A549 (cell line): ENCODE data around the gene GSTM5. TPM values are rescaled to one million over a fixed set of nuclear protein-coding genes. Genes with fewer than 3 reads are reported as not detected.
"Not testable (repeated sequence)": the region's sequence is repeated elsewhere in the genome, so short reads cannot be mapped to it uniquely, and the experiment has no call there.

Experiments
- ATAC-seq, 2 experiments: fragments of 200-7000 bp in 1 of 2; fragments of >200 bp in 1 of 2; cut with Nextera tagmentation in 1 of 2; cut with Tn5 transposase in 1 of 2; 3 replicates each; pipeline versions ENCODE4 v1.8.0 to v1.9.1; 2018 to 2020; ENCODE audit warnings: mild to moderate bottlenecking in 1 of 2, moderate library complexity in 1 of 2
- CTCF ChIA-PET: fragments of 300-600 bp; sonication (Branson Sonifier 250); formaldehyde crosslinking; extraction: SDS; loops from one replicate; lab custom pipeline; 2021; ENCODE audit warnings: antibody characterized with exemption, inconsistent platforms; lab: Yijun Ruan, JAX
- POLR2A ChIA-PET: fragments of 350-600 bp; formaldehyde crosslinking; extraction: SDS; loops from one replicate; lab custom pipeline; 2021; ENCODE audit warnings: antibody characterized with exemption, inconsistent platforms; lab: Yijun Ruan, JAX
- DNase-seq, 2 experiments: peaks; one replicate each; pipeline versions ENCODE4 v3.0.0 to v3.0.0-alpha.2; 2011 to 2016; ENCODE audit warnings: low read depth in 1 of 2, low spot score in 1 of 2
- FAIRE-seq: peaks from 2 replicates; lab custom pipeline; 2011; peaks lifted over from hg19 to GRCh38; lab: Jason Lieb, UNC
- H3K27ac ChIP-seq, 2 experiments: fragments of >200 bp; sonication (Bioruptor Twin); formaldehyde crosslinking; 3 replicates each; pipeline ENCODE4 v1.5.1; 2016 to 2017
- H3K4me1 ChIP-seq: fragments of >200 bp; sonication (Bioruptor Twin); formaldehyde crosslinking; 3 replicates; pipeline ENCODE4 v1.6.1; 2016
- H3K4me2 ChIP-seq: fragments of >200 bp; sonication (Bioruptor Twin); formaldehyde crosslinking; 3 replicates; pipeline ENCODE4 v1.6.1; 2016
- H3K4me3 ChIP-seq: fragments of >200 bp; sonication (Bioruptor Twin); formaldehyde crosslinking; 3 replicates; pipeline ENCODE4 v1.5.1; 2016
- H3K9me3 ChIP-seq: fragments of >200 bp; sonication (Bioruptor Twin); formaldehyde crosslinking; 3 replicates; pipeline ENCODE4 v1.6.1; 2016
- ESRRA ChIP-seq: fragments of 150-350 bp; IDR thresholded peaks from 2 replicates; pipeline ENCODE4 v1.6.1; 2014; ENCODE audit warnings: mild to moderate bottlenecking, low read length, borderline replicate concordance
- FOSL2 ChIP-seq, 2 experiments: fragments of 450-650 bp in 1 of 2; fragments of >200 bp in 1 of 2; sonication (Bioruptor Twin) in 1 of 2; formaldehyde crosslinking; IDR thresholded peaks; 2 replicates each; pipeline versions ENCODE4 v1.5.0 to v1.6.1; 2016 to 2020; ENCODE audit warnings: mild to moderate bottlenecking in 1 of 2, moderate library complexity in 1 of 2
- HOXB5 ChIP-seq: fragments of 250-450 bp; sonication (Bioruptor Pico); IDR thresholded peaks from 2 replicates; pipeline ENCODE4 v1.5.0; 2020; ENCODE audit warnings: mild to moderate bottlenecking, moderate library complexity
- JUNB ChIP-seq: fragments of >200 bp; sonication (Bioruptor Twin); formaldehyde crosslinking; IDR thresholded peaks from 2 replicates; pipeline ENCODE4 v1.6.1; 2016
- KDM5A ChIP-seq: fragments of 200-600 bp; sonication (generic); IDR thresholded peaks from 2 replicates; pipeline ENCODE4 v1.6.1; 2016; ENCODE audit warnings: antibody characterized with exemption, mild to moderate bottlenecking
- PHF8 ChIP-seq: fragments of 200-600 bp; sonication (generic); IDR thresholded peaks from 2 replicates; pipeline ENCODE4 v1.6.1; 2016; ENCODE audit warnings: low read depth, mild to moderate bottlenecking, antibody characterized with exemption, moderate library complexity, borderline replicate concordance
- RAD21 ChIP-seq, 2 experiments: fragments of >200 bp in 1 of 2; sonication (Bioruptor Twin) in 1 of 2; formaldehyde crosslinking in 1 of 2; IDR thresholded peaks in 1 of 2; conservative IDR thresholded peaks in 1 of 2; 2 replicates in 1 of 2; 3 replicates in 1 of 2; pipeline ENCODE4 v1.6.1; 2012 to 2018; ENCODE audit warnings: inconsistent platforms in 1 of 2
- RCOR1 ChIP-seq: fragments of 150-350 bp; IDR thresholded peaks from 2 replicates; pipeline ENCODE4 v1.6.1; 2014; ENCODE audit warnings: antibody characterized with exemption, low read length, low read depth
- TFCP2L1 ChIP-seq: fragments of 250-450 bp; sonication (Bioruptor Pico); IDR thresholded peaks from 2 replicates; pipeline ENCODE4 v1.5.0; 2021; ENCODE audit warnings: mild to moderate bottlenecking
- WGBS: methylation state at CpG from one replicate; pipeline ENCODE4 v1.1.6; 2017; ENCODE audit errors: missing lambda C conversion rate; 5-methylcytosine and 5-hydroxymethylcytosine counted together
- polyA plus RNA-seq, 4 experiments: library from polyadenylated mRNA; depleted of rRNA in 3 of 4; stranded (reverse); fragments of >200 nt; fragmentation: RNase III in 1 of 4; extraction: RNeasy Plus Mini Kit Qiagen cat#74134 plus additional on column Dnase treatment in 1 of 4; gene quantifications; 2 replicates in 3 of 4; 3 replicates in 1 of 4; pipeline ENCODE4 v1.2.3, GENCODE V29; 2011 to 2017
- TF ChIP-seq, protein P1 (sequence below): IDR thresholded peaks from 2 replicates; pipeline ENCODE4 v1.6.1; 2012
- TF ChIP-seq, protein P2 (sequence below): IDR thresholded peaks from 2 replicates; pipeline ENCODE4 v1.6.1; 2012
- TF ChIP-seq, protein P3 (sequence below): fragments of 250-450 bp; sonication (Bioruptor Pico); IDR thresholded peaks from 2 replicates; pipeline ENCODE4 v1.5.0; 2020; ENCODE audit warnings: low read depth, mild to moderate bottlenecking, moderate library complexity
- TF ChIP-seq, protein P4 (sequence below): IDR thresholded peaks from 2 replicates; pipeline ENCODE4 v1.6.1; 2012; ENCODE audit warnings: low read depth, borderline replicate concordance

Gene GSTM5
- polyA plus RNA-seq, 2 of the 4 experiments (the other 2 are of a cell fraction): not detected

DNA sequence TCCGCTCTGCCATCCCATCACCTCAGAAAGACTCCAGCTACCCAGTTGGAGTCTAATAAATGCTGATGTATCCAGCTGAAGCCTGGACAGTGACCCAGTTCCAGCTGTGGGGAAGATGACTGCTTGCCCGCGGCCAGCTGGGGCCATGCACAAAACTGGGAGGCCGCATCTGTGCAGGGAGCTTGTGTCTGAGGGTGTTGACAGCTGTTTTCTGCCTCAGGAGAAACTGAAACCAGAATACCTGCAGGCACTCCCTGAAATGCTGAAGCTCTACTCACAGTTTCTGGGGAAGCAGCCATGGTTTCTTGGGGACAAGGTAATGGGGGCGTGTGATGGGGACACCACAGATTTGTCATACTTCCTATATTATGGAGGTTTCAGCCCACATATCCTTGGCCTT is 41.0 kb upstream of the GSTM5 start:
- H3K4me1 ChIP-seq: no peaks in the 10 kb centered on the region
- H3K27ac ChIP-seq: no peak overlapping the region
- H3K4me3 ChIP-seq: no peak overlapping the region
- FAIRE-seq (no peak), ATAC-seq (no peak), DNase-seq (no peak)
- no peaks in the 10 kb centered on the region for H3K9me3 ChIP-seq
- WGBS: 68% methylated on average over 4 of the region's 5 CpGs
- ChIA-PET POLR2A (no interaction called here), CTCF (interaction anchor here (1.5 kb wide), 1 partner anchor 313 kb away, joined by 4 read pairs; no protein-coding TSS in a partner anchor)
- TF ChIP-seq RCOR1: no peak
- no peak for TF ChIP-seq PHF8
- TF ChIP-seq, protein P1, sequence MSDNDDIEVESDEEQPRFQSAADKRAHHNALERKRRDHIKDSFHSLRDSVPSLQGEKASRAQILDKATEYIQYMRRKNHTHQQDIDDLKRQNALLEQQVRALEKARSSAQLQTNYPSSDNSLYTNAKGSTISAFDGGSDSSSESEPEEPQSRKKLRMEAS: no peak
- no peak for TF ChIP-seq FOSL2 (IDR thresholded peaks at IDR 0.05)
- no peak for TF ChIP-seq FOSL2 (CRISPR knock-in tag; IDR thresholded peaks at IDR 0.05)
- TF ChIP-seq, protein P2, sequence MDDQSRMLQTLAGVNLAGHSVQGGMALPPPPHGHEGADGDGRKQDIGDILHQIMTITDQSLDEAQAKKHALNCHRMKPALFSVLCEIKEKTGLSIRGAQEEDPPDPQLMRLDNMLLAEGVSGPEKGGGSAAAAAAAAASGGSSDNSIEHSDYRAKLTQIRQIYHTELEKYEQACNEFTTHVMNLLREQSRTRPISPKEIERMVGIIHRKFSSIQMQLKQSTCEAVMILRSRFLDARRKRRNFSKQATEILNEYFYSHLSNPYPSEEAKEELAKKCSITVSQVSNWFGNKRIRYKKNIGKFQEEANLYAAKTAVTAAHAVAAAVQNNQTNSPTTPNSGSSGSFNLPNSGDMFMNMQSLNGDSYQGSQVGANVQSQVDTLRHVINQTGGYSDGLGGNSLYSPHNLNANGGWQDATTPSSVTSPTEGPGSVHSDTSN: no peak
- no peak for TF ChIP-seq RAD21 (conservative IDR thresholded peaks at IDR 0.05 in 1 of 2, IDR thresholded peaks at IDR 0.05 in 1 of 2)
- no peak for TF ChIP-seq TFCP2L1 (CRISPR knock-in tag)
- TF ChIP-seq KDM5A: no peak
- TF ChIP-seq, protein P3, sequence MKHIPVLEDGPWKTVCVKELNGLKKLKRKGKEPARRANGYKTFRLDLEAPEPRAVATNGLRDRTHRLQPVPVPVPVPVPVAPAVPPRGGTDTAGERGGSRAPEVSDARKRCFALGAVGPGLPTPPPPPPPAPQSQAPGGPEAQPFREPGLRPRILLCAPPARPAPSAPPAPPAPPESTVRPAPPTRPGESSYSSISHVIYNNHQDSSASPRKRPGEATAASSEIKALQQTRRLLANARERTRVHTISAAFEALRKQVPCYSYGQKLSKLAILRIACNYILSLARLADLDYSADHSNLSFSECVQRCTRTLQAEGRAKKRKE (CRISPR knock-in tag): no peak
- TF ChIP-seq, protein P4, sequence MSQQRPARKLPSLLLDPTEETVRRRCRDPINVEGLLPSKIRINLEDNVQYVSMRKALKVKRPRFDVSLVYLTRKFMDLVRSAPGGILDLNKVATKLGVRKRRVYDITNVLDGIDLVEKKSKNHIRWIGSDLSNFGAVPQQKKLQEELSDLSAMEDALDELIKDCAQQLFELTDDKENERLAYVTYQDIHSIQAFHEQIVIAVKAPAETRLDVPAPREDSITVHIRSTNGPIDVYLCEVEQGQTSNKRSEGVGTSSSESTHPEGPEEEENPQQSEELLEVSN: no peak
- no peak overlapping the region for H3K4me2 ChIP-seq

DNA sequence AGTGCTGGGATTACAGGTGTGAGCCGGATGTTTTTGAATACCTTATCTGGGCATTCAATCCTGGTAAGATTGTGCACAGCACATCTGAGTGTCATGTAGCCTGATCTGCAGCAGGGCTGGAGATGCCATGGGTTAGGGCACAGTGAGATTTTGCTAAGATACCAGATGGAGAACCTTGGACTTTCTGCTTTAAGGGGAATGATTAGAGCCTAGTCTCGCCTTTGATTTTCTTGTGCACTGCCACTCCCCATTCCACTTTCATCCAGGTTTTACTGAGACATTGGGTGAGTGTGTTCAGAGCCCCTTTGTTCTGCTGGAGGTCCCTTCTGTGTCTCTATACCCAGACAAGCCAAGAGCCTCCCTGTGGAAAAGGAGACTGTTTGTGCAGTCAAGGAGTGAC is 38.2 kb upstream of the GSTM5 start:
- POLR2A ChIA-PET, H3K4me3 ChIP-seq, H3K9me3 ChIP-seq, FAIRE-seq, H3K4me2 ChIP-seq, ATAC-seq, CTCF ChIA-PET, H3K4me1 ChIP-seq, H3K27ac ChIP-seq, DNase-seq: not testable (repeated sequence)
- WGBS: 89% methylated on average over 2 of the region's 2 CpGs

DNA sequence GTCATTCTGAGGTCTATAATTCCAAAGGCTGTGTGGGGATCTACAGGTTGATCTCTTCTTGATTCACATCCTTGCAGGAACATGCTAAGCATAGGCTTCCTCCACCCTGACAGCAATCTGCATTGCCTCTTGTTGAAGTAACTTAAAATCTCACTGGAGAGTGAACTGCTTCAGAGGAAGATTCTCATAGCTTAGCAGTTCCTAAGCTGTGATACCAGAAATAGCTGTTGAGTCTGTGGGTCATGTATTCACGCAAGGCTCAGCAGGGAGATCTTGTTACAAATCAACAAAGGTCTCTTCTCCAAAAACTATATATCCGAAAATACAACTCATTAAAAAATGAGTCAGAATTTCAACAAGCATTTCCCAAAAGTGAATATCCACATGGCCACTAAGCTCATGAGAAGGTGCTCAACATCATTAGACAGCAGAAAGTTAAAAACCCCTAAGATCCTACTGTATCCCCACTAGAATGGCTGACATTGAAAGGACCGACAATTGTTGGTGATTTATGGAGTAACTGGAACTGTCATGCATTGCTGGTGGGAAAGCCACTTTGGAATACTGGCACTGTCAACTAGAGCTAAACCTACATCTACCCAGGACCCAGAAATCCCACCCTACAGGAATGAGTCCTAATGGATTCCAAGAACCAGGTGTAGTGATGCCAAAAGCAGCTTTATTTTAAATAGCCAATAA is 35.2 kb upstream of the GSTM5 start:
- H3K4me3 ChIP-seq, H3K4me1 ChIP-seq, H3K4me2 ChIP-seq, ATAC-seq, DNase-seq, FAIRE-seq, POLR2A ChIA-PET, CTCF ChIA-PET, H3K9me3 ChIP-seq, H3K27ac ChIP-seq: not testable (repeated sequence)
- WGBS: 89% methylated on average over 3 of the region's 3 CpGs

DNA sequence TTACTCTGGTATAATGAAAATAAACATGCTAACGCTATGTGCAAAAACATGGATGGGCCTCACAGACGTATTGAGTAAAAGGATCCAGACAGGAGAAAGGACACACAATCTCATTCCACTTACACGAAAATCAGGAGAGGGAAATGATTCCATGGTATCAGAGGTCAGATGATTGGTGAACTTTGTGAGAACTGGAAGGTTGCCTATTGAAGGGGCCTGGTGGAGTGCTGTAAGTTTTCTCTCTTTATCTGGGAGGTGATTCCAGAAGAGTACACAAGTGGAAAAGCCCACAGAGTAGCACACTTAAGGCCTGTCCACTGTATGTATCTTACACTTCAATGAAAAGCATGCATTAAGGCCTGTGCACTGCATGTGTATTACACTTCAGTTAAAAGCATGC is 34.6 kb upstream of the GSTM5 start:
- POLR2A ChIA-PET: no interaction called here
- no peak for ATAC-seq
- FAIRE-seq: no peak
- no peak overlapping the region for H3K4me3 ChIP-seq
- DNase-seq: no peak
- no peak overlapping the region for H3K27ac ChIP-seq
- WGBS: 88% methylated on average over 3 of the region's 3 CpGs
- CTCF ChIA-PET: no interaction called here
- no peaks in the 10 kb centered on the region for H3K9me3 ChIP-seq
- TF ChIP-seq ESRRA (no peak), HOXB5 (CRISPR knock-in tag) (no peak), JUNB (no peak)
- TF ChIP-seq, all 56 proteins: peak for 0
- Histone ChIP-seq H3K4me1 (no peaks in the 10 kb centered on the region), H3K4me2 (no peak overlapping the region)

DNA sequence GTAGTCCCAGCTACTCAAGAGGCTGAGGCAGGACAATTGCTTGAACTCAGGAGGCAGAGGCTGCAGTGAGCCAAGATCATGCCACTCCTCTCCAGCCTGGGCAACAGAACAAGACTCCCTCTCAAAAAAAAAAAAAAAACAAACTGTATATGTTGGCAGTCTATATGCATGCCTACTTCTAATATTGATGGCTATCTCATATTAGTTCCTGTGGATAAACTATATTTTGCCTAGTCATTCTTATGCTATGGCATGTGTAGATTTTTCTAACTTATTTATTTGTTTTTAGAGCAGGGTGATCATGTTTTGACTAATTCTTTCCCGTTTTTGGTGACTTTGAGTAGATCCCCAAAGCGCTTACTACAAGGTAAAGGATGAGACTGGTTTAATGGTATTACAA is 33.4 kb upstream of the GSTM5 start:
- H3K4me2 ChIP-seq, H3K27ac ChIP-seq, H3K4me3 ChIP-seq, POLR2A ChIA-PET, H3K9me3 ChIP-seq, CTCF ChIA-PET, DNase-seq, FAIRE-seq, ATAC-seq, H3K4me1 ChIP-seq: not testable (repeated sequence)
- WGBS: 65% methylated on average over 2 of the region's 2 CpGs

DNA sequence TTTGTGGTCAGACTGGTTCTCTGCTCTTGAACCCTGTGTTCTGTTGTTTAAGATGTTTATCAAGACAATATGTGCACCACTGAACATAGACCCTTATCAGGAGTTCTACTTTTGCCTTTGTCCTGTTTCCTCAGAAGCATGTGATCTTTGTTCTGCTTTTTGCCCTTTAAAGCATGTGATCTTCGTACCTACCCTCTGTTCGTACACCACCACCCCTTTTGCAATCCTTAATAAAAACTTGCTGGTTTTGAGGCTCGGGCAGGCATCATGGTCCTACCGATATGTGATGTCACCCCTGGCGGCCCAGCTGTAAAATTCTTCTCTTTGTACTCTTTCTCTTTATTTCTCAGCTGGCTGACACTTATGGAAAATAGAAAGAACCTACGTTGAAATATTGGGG is 27.3 kb upstream of the GSTM5 start:
- H3K9me3 ChIP-seq, POLR2A ChIA-PET, H3K4me2 ChIP-seq, ATAC-seq, DNase-seq, H3K4me3 ChIP-seq, H3K27ac ChIP-seq, H3K4me1 ChIP-seq, CTCF ChIA-PET, FAIRE-seq: not testable (repeated sequence)
- no CpG with 5 or more reads among the region's 6 CpGs for WGBS

DNA sequence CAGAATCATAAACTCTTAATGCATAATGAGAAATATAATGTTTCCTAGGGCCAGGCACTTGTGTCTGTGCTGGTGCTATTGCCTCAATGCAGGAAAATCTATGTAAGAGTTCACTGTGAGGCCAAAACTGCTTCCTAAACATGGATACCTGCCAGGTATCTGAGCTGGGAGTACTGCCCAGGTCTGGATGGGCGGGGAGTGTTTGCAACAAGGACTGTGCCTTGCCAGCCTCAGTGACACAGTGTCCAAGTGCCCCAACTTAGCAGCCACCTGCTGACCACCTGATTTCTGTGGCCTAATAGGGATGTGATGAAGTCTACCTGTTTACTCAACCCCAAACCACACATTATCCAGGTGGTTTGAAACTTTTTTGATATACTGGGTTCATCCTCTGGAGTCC is 26.7 kb upstream of the GSTM5 start:
- CTCF ChIA-PET, FAIRE-seq, H3K4me1 ChIP-seq, H3K4me2 ChIP-seq, POLR2A ChIA-PET, H3K9me3 ChIP-seq, H3K4me3 ChIP-seq, ATAC-seq, H3K27ac ChIP-seq, DNase-seq: not testable (repeated sequence)
- no CpG with 5 or more reads among the region's 1 CpG for WGBS
